Effector CD8-positive, alpha-beta T cell (primary cell): ENCODE results near the gene BCOR.

ENCODE experiments used
- DNase-seq: peaks from one replicate; lab custom pipeline; 2025; lab: John Stamatoyannopoulos, UW
- total RNA-seq, 4 experiments: gene quantifications; one replicate each; lab custom pipeline; 2026; lab: John Stamatoyannopoulos, UW

BCOR gene
- 128 to 246 (median 224) reads per million in 4 experiments for total RNA-seq

GRCh38 chrX:40097504-40098263 is at the start of gene BCOR:
Gene BCOR, minus strand, starts transcription at chrX:40097958. Its CDS starts 20,029 bp downstream, at chrX:40077929.
- DNase-seq = peak; percentile 44

DNA sequence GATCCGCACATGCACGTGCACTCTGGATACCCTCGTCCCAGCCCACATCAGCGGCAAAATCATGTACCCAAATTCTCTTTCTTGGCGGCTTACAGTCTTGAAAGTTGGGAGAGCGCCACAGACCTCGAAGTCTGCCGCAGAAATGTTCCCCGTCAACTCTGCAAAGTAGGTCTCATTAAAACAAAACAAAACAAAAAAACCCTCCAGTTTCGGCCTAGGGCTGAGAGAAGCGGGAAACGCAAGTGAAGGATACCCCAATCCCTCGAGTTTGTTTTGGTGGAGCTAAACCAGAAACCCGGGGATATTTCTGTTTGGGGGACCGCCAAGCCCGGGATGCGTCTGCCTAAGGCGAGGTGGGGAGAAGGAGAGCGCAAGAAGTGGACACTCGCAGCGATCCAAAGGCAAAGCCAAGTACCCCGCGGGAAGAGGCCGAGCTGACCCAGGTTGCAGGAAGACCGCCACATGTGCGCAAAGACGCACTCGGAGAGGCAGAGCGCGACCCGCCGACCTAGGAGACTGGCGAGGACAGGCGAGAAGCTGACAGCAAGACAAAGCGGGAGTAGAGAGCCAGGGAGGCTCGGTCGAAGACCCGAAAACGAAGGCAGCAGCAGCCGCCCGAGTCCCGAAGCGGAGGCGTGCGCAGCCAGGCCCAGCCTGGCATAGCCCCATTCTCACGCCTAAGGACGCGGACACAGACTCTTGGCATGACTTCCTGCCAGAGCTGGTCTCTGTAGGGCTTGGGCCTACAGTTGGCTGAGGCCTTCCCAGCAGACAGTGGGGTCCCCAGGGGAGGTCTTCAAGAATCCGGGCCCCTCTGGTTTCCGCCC is 49.6 kb upstream of the BCOR start:
- no peak for DNase-seq

- no peak for DNase-seq
Measured at GRCh38 chrX:40146262-40147125, 48.7 kb upstream of the BCOR start.

DNA sequence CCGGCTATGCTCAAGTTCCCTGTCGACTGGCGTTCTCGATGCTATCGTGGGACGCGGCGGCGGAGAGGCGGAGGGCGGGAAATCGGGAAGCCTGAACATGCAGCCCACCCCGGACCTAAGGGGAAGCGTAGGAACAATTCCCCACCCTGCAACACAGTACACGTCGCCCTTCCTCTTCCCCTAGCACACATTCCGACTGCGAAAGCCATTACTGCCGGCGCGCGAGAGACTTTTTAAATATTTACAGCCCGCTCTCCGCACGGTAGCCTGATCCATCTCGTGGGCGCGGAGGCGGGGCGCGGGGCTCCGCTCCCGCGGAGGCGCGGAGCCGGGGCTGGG is 48.1 kb upstream of the BCOR start:
- DNase-seq = no peak

DNA sequence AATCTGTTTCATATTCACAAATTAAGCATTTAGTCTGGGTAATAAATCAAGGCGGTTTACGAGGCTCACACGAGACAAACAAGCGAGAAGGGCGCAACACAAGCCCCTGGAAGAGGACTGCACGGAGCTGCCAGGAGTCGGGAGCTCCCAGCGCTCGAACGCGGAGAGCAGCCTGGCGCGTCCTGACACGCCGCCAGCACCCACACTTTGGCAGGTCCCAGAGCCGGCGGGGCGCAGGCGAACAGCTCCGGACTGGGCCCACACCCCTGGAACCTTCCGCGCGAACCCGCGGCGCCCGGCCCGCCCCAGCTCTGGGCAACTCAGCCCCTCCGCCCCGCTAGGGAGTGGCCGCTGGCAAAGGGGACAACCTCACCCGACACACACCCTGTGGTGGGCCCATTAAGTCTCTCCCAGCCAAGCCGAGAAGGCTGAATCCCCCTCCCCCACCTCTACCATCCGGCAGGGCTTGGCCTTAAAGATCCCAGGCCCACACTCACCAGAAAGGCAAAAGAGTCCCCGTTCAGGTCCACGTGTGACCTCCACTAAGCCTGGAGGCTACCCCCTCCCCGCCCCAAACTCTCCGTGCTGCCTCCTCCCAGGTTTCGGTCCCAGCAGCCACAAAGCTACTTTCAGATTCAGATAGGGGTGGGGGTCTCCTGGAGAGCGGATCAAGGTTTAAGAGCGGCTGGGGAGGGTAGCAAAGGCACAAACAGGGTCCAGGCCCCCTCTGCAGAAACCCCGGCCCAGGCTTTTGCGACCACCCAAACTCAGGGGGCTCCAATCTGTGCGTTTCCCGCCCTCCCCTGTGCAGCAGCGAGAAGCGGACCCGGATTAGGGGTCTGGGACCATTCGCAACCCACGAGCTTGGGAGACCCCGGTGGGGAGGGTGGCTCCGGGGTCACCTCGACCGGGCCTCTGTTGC is 47.5 kb upstream of the BCOR start:
- DNase-seq = no peak

DNA sequence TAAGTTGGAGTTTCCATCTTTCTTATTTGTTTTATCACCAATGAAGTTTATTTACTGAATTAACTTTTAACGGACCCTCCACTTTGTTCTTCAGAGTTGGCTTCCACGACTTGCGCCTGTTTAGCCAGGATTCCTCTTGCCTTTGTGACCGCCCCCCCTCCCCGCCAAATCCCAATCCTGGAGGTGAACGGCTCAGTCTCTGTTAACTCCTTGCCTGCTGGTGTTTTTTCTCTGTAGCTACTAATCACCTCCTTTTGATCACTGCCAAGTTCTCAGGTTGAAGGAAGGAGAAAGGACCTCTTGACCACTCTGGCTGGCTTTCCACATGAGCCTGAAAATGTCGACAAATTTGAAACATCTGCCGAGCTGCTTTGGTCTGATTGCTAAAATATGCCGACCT is 46.8 kb upstream of the BCOR start:
- DNase-seq = no peak

- no peak for DNase-seq
Measured at GRCh38 chrX:40143987-40144386, 46.2 kb upstream of the BCOR start.

DNA sequence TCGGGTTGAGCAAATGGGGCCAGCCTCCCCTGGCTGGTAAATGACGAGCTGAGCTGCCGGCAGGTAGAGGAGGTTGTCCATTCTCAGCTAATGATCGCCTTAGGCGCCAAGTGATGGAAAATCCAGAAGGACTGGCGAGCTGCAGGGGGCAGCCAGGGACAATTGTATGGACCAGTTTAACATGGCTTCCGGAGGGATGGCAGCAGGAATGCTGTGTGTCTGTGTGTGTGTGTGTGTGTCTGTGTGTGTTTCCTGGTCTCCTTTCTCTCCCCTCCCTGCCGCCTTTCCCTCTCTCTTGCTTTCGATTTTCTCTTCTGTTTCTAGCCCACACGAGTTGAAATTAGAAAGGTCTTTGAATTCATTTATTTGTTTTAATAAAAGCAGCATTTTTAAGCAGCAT is 45.2 kb upstream of the BCOR start:
- no peak for DNase-seq

DNA sequence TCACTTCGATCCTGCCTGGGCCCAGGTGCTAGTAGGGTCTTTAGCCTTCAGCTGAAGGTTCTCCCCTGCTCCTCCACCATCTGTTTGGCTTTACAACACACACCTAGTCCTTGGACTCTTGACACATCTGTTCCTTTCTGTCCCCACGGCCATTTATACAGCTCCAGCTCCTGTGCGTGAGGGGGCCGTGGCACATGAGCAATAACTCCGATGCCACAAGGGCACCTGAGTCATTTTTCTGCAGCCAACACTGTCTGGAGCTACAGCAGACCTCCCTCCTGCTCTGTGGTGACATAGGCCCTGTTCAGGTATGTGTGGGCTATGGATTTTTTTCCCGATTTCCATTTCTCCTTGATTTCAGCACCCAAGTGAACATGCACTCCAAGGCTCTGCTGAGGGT is 44.7 kb upstream of the BCOR start:
- no peak for DNase-seq

DNA sequence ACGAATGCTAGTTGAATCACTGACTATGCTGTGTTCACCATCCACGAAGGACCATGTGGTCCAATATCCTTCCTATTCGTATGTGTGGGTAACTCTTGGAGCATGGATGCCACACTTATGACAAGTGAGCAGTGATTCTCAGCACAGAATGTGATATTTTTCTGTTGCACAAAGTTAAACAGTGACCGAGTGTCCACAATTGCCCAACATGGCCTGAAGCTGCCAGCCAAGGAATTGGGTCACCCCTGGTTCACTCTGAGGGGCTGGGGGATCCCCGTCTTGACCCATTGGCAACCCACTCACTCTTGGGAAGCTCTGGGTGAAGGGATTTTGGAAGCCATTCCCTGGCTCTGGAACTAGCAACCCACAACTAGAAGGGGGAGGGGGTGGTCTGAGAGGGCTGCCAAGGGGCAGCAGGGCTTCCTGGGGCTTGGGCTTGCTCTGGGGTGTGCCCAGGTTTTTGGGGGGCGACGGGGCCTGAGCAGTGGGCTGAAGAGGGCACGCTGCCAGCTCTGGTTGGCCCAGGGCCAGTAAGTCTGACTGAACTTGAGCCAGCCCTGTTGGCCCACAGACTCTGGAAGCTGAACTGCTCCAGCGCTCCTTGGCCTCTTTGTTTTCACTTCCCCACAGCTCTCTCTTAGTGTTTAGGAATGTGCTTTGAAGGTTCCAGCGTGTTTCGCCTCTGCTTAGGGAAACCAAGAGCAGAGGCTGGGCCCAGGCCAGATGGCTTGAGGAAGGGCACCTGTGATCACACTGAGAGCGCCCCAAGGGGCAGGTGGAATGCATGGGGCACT is 43.1 kb upstream of the BCOR start:
- no peak for DNase-seq

DNA sequence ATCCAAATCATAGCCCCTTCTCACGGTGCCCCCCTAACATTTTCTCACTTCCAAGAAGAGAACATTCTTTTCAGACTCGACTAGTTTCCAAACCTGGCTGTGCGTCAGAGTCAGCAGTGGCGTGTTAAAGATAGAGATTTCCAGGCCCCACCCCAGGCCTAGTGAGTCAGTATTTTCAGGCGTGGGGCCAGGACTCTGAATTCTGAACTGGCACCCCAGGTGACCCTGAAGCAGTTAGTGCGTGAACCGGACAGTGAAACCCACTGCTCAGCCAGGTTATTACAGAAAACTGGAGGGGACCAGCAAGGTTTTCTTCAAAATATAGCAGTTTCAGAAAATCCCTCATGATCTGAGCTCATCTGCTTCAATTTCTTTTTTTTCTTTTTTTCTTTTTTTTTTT is 35.0 kb upstream of the BCOR start:
- DNase-seq = no peak

DNA sequence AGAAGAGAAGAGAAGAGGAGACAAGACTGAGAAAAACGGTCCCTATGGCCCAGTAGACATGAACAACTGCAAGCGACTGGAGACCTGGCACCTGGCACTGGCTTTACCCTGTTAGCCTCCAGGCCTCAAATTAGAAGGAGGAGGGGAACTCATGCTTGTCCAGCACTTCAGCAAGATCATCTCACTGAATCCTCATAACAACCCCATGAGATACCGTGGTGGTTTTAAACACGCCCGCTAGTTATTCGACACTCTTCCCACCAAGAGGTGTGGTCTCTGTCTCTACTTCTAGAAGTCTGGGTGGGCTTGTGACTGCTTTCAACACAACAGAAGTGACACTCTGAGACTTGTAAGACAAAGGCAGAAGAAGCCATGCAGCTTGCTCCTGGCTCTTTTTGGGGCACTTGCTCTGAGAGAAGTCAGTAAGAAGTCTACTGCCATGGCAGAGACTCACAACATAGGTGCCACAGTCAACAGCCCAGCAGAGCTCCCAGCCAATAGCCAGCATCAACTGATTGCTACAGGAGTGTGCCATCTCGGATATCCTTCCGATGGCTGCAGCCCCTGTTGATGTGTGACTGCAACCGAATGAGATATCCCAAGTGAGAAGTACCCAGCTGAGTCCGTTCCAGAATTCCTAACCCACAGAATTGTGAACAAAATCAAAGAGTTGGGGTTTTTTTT is 34.0 kb upstream of the BCOR start:
- DNase-seq = no peak

- no peak for DNase-seq
Measured at GRCh38 chrX:40130207-40130606, 32.4 kb upstream of the BCOR start.

DNA sequence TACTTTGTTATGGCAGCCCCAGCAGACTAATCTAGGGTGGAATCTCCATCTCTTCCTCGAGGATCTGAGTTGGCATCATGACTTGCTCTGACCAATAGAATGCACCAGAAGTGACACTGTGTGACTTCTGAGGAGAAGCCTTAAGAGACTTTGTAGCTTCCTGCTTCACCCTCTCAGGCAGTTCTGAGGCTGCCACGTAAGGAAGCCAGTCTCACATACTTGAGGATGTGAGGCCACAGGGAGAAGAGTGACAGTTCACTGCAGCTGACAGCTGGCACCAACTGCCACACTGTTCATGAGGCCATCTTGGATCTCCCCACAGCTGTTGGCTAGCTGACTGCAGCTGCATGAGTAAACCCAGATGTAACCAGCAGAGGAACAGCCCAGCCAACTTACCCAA is 29.3 kb upstream of the BCOR start:
- DNase-seq = no peak

GRCh38 chrX:40122487-40122886 is 24.7 kb upstream of the BCOR start:
- no peak for DNase-seq

GRCh38 chrX:40121618-40122017 is 23.9 kb upstream of the BCOR start:
- no peak for DNase-seq

DNA sequence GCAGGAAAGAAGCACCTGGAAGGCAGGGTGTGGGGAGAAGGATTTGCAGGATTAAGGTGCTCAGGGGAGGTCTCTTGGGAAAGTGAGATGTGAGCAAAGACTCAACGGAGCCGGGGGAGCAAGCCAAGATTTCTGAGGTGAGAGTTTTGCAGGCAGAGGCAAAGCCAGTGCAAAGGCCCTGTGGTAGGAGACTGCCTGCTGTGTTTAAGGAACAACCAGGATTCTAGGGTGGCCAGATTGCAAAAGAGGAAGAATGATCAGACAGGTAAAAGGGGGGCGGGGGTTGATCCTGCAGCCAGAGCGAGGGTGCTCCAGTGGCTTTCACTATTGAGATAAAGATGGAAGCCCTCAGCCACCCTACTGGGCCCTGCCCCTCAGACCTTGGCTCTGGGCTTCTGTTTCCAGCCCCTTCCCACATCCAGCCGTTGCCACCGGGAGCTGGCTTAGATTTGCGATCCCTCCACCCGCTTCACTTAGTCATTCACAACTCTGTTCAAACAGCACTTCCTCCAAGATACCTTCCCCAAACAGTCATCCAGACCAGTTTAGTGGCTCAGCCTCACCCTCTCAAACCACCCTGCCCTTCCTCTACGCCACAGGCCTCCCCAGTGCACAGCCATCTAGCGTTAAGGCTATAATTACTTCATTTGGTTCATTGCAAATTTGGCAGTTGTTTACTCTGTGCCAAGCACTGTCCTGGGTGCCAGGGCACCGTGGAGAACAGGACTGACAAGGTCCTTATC is 23.3 kb upstream of the BCOR start:
- DNase-seq = no peak

GRCh38 chrX:40117715-40118285 is 20.0 kb upstream of the BCOR start:
- no peak for DNase-seq

GRCh38 chrX:40116925-40117324 is 19.2 kb upstream of the BCOR start:
- no peak for DNase-seq
